Right renal cortex interstitium (tissue), 3 donors: ENCODE results near the gene SAPCD1. TPM values are rescaled to one million over a fixed set of nuclear protein-coding genes. Genes with fewer than 3 reads are reported as not detected.

ENCODE experiments used
- DNase-seq, 3 donors: peaks; one replicate each; pipeline ENCODE4 v3.0.0-alpha.2; 2013; ENCODE audit warnings: low read depth in 3 of 3, low spot score in 2 of 3
- polyA plus RNA-seq, 3 donors: library from polyadenylated mRNA; unstranded; fragments of 120-200 nt; gene quantifications; one replicate each; pipeline ENCODE4 v1.2.1, GENCODE V29; 2013; ENCODE audit not compliant: insufficient read length in 3 of 3

Gene SAPCD1
- 1 to 10 TPM; 2.1 to 7.4 (median 6.0) TPM for polyA plus RNA-seq

DNA sequence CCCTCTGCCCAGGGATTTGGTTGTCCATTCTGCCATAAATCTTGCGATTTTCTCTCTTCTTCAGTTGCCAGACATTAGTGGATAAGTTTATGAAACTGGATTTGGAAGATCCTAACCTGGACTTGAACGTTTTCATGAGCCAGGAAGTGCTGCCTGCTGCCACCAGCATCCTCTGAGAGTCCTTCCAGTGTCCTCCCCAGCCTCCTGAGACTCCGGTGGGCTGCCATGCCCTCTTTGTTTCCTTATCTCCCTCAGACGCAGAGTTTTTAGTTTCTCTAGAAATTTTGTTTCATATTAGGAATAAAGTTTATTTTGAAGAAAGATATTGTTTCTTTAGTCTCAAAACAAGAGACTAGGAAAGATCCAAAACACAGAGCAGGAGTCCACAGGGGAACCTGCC is at the start of gene SAPCD1:
TSS of gene SAPCD1 (plus strand) at position 301 of the 400 bp plus-strand sequence. CDS start 399 bp downstream, outside the sequence.
- DNase-seq = no peak

DNA sequence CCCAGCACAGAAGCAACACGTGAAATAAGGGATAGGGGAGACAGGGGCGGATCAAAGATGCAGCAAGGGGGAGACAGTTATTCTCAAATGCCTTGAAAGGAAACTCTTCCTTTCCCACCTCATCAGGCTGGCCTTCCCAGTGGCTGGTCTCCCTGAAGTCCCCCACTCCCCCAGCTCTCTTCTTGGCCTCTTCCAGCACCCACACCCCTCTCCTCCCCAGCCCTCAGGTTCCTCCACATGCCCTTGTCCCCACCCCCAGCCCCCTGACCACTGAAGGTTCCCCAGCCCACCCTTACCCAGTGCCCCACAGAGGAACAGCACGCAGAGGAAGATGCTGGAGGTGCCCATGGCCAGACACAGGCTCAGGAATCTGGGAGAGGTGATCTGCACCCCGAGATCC is 49.0 kb upstream of the SAPCD1 start:
- DNase-seq = no peak

DNA sequence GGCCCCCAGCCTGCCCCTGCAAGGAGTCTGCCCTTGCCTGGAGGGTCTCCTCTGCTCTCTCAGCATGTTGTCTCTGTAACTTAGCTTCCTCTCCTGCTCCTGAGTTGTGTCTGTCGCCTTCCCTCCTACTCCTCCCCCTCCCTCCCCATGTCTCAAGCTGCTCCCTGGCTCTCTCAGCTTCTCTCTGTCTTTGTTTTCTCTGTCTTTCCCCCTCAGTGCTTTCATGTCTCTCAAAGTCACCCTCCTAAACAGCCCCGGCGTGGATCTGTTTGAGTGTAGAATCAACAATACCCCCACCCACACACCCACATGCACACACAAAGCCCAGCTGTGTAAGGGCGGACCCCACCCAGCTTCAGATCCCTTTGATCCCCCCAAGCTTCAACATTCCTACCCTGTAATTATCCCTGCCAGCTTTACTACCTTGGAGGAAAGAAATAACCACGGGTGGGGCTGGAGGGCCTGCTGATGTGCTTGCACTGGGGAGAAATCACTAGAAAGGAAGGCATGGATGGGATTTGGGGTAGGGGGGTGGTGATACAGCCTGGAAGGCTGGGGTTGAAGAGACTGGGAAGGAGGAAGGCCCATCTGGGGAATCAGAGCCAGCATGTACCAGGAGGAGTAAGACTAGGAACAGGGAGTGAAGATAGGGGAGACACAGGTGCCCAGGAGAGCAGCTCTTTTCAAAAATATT is 48.3 kb upstream of the SAPCD1 start:
- DNase-seq = peak in 1 of 3 donors; percentile 32

GRCh38 chr6:31715022-31715958 is 47.2 kb upstream of the SAPCD1 start, which contains the start of gene LY6G6D:
Gene LY6G6D, plus strand, starts transcription at chr6:31715348. Its CDS starts 8 bp downstream, at chr6:31715356.
- no peak for DNase-seq

DNA sequence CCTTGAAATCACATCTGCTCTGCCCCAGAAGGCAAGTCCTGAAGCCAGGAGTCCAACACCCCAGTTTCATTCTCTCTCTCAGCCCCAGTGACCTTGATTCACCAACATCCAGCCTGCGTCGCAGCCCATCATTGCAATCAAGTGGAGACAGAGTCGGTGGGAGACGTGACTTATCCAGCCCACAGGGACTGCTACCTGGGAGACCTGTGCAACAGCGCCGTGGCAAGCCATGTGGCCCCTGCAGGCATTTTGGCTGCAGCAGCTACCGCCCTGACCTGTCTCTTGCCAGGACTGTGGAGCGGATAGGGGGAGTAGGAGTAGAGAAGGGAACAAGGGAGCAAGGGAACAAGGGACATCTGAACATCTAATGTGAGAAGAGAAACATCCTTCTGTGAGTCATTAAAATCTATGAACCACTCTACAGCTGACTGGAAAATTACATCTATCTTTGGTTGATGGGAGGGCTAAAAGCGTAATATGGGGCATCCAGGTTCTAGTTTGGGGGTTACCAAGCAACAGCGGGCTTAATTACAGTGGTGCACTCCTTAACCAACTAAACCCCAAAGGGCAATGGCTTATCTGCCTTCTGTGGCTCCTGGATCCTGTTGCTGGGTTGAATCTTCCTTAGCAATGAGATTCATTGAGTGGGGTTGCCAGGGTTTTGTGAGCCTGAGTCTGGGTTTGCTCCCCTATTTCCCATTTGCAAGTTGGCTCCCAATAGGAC is 44.8 kb upstream of the SAPCD1 start:
- no peak for DNase-seq

- no peak for DNase-seq
Observed at GRCh38 chr6:31718265-31718664, 44.2 kb upstream of the SAPCD1 start.

DNA sequence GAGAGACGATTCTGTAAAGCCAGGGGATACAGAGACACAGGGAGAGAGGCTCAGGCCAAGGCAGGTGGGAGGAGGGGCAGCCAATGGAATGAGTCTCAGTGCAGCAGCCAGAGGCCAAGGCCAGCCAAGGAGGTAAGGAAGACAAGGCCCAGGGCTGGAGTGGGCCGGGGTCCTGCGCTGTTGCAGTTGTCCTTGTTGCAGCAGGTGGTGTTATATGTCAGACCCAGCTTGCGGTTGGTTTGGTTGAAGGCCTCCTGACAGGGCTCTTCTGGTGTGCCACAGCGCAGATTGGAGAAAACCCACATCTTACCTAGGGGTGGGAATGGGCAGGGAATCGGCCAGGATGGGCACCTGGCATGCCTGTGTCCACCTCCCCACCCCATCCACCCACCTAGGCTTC is 43.5 kb upstream of the SAPCD1 start:
- no peak for DNase-seq

DNA sequence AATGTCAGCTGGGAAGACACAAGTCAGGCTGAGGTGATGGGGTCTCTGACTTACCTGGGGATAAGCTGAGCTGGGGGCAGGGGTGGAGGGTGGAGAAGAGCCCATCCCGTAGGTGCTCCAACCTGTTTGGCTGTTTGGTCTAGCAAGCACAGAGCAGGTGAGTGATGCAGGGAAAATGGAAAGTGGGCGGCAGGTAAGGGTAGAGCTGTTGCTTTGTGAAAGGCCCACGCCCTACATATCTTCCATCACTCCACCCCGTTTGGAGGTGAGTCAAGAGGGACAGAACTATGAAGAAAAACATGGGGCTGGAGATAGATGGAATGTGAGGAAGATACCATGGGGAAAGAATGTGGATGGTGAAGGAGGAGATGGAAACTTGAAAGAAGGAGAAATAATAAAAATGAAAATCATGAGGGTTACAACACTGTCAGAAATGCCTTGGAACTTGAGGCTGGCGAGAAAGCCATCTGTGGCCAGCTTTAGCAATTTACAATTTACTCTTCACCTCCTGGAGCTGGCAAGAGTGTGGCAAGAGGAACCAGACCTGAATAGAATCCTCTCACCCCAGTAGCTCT is 42.2 kb upstream of the SAPCD1 start:
- DNase-seq = no peak

DNA sequence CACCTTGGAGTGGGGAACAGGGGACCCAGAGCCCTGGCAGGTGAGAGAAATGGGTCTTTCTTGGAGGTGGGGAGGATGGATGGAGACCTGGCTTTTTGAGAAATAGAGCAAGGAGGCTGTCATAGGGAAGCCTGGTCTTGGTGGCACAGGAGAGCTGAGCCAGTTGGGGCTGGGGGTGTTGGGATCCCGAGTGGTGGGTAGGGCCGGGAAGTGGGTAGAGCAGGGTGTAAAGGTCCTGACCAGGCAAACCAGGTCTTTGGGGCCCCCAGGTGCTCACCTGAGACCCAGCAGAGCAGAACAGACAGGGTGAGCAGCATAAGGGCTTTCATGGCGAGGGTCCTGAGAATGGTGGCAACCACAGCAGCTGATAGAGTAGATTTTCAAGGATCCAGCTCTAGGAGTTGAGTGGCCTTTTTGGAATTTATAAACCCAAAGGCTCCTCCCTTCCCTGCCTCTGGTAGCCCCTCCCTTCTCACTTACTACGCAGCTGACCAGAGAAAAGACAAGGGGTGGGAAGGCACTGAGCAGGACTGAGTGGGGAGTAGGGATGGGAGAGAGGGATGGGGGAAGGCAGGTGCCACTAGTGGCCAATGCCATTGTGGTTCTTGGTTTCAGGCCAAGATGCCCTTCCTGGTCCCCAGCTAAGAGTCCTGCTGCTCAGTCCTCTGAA is 41.0 kb upstream of the SAPCD1 start, which contains the start of gene LY6G6C:
TSS of gene LY6G6C (minus strand) at position 396 of the 670 bp plus-strand sequence. CDS start at position 329, 67 bp downstream.
- DNase-seq = no peak

DNA sequence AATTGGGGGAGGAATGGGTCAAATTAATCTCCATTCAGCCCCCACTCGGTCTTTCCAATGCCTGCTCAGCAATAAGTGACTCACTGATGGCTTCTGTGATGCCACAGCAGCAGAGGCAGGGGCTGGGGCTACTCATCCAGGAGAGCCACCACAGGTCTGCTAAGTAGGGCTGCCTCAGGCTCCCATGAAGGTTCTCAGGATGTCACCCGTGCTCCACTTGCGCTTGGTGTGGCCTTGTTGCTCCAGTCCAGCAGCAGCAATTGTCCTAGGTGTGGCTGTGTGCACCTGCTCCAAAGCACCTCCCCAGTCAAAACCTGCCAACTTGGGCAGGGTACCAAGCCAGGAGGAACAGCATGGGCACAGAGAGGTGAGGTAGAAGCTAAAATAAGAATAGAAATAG is 40.3 kb upstream of the SAPCD1 start:
- no peak for DNase-seq

- DNase-seq = no peak
Observed at GRCh38 chr6:31723245-31723979, 39.0 kb upstream of the SAPCD1 start, which contains the start of gene MPIG6B. Gene MPIG6B, plus strand, starts transcription at chr6:31723373. Its CDS starts 11 bp downstream, at chr6:31723384.

- DNase-seq = no peak
Observed at GRCh38 chr6:31723980-31724691, 38.3 kb upstream of the SAPCD1 start.

DNA sequence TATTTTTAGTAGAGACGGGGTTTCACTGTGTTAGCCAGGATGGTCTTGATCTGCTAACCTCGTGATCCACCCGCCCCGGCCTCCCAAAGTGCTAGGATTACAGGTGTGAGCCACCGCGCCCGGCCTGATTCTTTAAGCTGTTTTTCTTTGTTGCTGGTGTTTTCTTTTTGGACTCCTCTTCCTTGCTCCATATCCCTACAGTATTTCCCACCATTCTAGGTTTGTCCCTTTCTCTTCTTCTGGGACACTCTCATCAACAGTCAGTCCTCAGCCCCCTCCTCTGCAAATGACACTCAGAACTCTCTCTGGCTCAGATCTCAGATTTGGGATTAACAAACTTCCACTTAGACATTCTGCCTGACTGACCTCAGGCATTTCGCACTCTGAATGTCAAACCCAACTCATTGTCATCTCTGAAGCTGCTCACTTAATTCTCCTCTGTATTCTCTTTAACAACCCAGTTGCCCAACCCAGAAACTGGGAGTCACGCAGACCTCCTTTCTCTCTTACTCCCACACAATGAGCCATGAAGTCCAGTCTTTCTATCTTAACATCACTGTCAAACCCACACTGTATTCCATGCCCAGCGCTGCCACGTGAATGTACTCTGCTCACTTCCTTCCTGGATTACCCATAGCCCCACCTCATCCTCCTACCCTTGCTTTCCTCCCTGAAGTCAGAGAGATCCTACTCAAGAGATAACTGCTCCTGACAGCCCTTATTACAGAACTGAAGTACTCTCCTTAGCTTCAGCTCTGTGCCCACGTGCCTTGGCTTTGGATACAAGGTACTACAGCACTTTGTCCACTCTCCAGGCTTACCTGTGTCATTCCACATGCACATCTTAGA is 36.7 kb upstream of the SAPCD1 start:
- no peak for DNase-seq

DNA sequence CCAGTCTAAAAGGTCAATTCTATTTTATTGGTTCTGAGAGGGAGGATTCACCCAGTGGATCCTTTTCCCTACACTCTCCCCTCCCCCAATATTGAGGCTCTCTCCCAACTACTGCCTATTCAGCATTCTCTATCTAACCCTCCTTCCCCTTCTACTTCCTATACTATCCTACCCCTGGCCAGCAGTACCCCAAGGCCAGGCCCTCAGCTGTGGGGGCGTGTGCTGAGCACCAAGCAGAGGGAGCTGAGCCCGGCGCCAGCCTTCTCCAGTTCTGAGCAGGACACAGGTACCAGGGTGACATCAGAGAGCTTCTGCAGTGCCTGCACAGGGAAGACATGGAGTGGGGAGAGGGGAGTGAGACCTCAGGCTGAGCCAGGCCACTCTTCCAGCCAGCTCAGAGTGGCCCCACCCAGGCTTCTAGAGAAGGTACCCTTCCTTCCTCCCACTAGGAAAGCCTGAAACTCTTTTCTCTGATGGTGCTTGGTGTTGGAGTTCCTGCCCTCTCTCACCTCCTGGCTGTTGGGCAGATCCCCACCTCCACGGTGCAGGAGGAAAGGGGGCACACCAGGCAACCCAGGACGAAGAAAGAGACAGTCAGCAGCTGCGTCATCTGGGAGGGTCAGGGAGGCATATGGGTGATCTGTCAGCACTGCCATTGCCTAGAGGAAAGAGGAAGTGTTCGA is 35.3 kb upstream of the SAPCD1 start:
- DNase-seq = no peak

GRCh38 chr6:31727717-31728671 is 34.5 kb upstream of the SAPCD1 start:
- DNase-seq = no peak
